ENCODE data around the gene BTNL2.

GRCh38 chr6:32427934-32428474 is 21.0 kb upstream of the BTNL2 start:
- TF ChIP-seq FOXJ2 (tag; IDR thresholded peaks at IDR 0.05) (no peak), CTCF (IDR thresholded peaks at IDR 0.05 in 2 of 3, conservative IDR thresholded peaks at IDR 0.05 in 1 of 3; ENCODE audit: insufficient read depth in 2 of 3, low read depth in 1 of 3, low read length in 3 of 3) (no peak), ZNF146 (CRISPR knock-in tag; IDR thresholded peaks at IDR 0.05; ENCODE audit: unreplicated experiment) (no peak), TCF7L2 (IDR thresholded peaks at IDR 0.05; ENCODE audit: low read depth, low read length) (no peak), ZNF707 (CRISPR knock-in tag; conservative IDR thresholded peaks at IDR 0.05) (no peak), RBBP5 (IDR thresholded peaks at IDR 0.05; ENCODE audit: borderline replicate concordance, insufficient read depth, low read length, poor library complexity, severe bottlenecking) (no peak), POLR2A (conservative IDR thresholded peaks at IDR 0.05) (no peak), TBL1XR1 (IDR thresholded peaks at IDR 0.05; ENCODE audit: low read length in 2 of 2) (no peak), ZFP36 (IDR thresholded peaks at IDR 0.05; ENCODE audit: low read depth, low read length, partially characterized antibody) (no peak)
